ENCODE results near the gene GPR152. TPM values are rescaled to one million over a fixed set of nuclear protein-coding genes. Genes with fewer than 3 reads are reported as not detected.
"Not testable (repeated sequence)": the region's sequence is repeated elsewhere in the genome, so short reads cannot be mapped to it uniquely, and the experiment has no call there.

GPR152 gene
- total RNA-seq, 1 donor from 2014 or later = not detected

GRCh38 chr11:67466962-67467771 lies 14.6 kb upstream of the GPR152 start:
- DNase-seq (ENCODE audit: extremely low read depth, low read depth, low spot score) = no peak

DNA sequence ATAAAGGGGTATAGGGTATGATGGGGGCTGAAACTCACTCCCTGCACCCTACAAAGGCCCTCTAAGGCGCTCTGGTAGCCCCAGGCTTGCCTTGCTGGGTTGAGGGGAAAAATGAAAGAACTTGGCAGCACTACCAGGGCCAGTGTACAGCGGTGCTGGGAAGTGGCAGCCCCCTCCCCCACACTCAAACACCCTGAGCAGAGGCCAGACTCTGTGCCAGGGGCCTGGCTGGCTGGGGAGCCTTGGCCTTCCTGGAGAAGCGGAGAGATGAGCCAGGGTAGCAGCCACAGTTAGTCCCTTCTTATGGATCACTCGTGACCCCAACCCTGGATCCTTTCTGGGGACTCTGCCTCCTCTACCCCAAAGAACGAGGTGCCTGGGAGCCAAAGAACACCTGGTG lies 13.8 kb upstream of the GPR152 start:
- no peak for DNase-seq (ENCODE audit: extremely low read depth, low read depth, low spot score)

- not testable (repeated sequence) for DNase-seq (ENCODE audit: extremely low read depth, low read depth, low spot score)
Observed at GRCh38 chr11:67465530-67465929, 13.0 kb upstream of the GPR152 start.

DNA sequence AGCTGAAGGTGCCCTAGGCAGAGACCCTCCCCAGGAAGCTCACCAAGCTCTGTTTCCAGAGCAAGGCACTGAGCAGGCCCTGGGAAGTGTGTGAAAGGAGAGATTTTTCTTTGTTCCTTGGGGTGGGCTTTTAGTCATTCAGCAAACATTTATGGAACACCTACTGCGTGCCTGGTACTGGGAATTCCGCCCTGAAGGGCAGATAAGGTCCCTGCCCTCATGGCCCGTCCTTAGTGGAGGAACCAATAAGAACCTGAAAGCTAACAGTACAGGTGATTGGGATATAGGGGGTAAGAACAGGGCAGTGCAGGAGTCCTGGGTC lies 12.6 kb upstream of the GPR152 start:
- no peak for DNase-seq (ENCODE audit: extremely low read depth, low read depth, low spot score)

GRCh38 chr11:67464411-67465188 lies 12.1 kb upstream of the GPR152 start:
- DNase-seq (ENCODE audit: extremely low read depth, low read depth, low spot score) = no peak

- no peak for DNase-seq (ENCODE audit: extremely low read depth, low read depth, low spot score)
Observed at GRCh38 chr11:67463680-67464410, 11.3 kb upstream of the GPR152 start.

GRCh38 chr11:67463186-67463585 lies 10.7 kb upstream of the GPR152 start:
- no peak for DNase-seq (ENCODE audit: extremely low read depth, low read depth, low spot score)

DNA sequence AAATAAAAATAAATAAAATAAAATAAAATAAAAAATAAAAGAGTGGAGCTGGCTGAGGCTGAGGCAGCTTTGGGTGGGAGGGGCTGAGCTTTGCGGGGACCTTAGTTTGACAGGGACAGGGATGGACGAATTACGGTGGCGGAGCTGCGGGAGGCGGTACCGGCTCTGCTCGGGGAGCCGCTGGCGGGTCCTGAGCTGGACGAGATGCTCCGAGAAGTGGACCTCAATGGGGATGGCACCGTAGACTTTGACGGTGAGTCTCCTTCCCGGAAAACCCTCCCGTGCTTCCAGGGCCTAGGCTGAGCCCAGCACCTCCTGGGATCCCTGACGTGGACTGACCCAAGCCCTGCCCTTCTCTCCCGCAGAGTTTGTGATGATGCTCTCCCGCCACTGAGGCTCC lies 5.7 kb upstream of the GPR152 start:
- DNase-seq (ENCODE audit: extremely low read depth, low read depth, low spot score) = no peak

DNA sequence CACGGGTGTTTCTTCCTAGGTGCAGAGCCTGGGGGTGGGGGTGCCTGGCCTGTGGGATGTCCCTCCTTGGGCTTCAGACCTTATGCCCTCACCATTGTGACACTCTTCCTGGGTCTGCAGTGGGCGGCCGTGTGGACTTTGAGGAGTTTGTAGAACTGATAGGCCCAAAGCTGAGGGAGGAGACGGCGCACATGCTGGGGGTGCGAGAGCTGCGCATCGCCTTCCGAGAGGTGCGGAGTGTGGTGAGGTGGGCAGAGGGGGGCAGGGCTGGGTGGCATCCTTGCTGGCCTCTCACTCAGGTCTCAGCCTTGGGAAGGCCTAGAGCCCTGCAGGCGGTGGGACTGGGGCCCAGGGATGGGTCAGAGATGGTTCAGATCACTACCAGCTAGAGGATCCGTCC lies 4.9 kb upstream of the GPR152 start:
- no peak for DNase-seq (ENCODE audit: extremely low read depth, low read depth, low spot score)

- DNase-seq (ENCODE audit: extremely low read depth, low read depth, low spot score) = no peak
Observed at GRCh38 chr11:67456068-67456705, 3.7 kb upstream of the GPR152 start.

GRCh38 chr11:67455054-67455453 lies 2.5 kb upstream of the GPR152 start, which contains the start of gene CABP4:
TSS of gene CABP4 (plus strand) at chr11:67455354. CDS start at chr11:67455424, 70 bp downstream.
- no peak for DNase-seq (ENCODE audit: extremely low read depth, low read depth, low spot score)

DNA sequence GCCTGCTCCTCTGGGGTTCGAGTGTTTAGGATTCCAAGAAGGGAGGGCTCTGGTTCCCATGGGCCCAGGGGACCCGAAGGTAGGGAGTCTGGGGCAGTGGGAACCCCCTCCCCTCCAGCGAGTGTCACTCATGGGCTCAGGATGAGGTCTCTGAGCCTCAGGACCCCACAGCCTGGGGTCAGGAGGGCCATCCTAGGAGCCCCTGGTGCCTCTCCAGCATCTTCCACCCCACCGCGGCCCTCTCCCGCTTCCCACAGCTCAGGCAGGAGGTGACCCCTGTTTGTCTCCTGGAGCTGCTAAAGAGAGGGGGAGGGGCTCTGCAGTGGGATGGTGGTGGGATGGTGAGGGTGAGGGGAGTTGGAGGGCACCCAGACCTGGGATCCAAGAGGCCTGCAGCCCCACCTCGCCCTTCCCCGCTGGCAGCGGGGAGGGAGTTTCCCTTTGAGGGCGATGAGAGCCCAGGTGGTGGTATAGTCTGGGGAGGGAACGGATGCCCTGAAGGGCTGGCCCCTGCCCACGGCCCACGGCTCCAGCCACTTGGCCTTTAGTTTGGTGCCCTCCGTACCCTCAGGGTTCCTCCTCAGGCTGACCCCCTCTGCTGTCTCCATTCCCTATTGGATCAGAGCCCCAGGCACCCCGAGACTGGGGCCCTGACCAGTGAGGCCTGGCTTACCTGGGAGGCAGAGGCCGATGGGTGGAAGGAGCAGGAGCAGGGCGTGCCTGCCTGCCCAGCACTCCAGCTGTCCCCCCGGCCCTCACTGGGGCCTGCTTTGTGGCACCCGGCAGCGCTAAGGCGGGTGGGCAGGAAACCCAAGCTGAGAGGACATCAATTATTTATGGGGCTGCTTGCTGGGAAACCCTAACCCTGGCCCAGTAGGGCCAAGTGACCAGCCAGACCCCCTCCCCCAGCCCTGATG lies 1.5 kb upstream of the GPR152 start:
- DNase-seq (ENCODE audit: extremely low read depth, low read depth, low spot score) = no peak

DNA sequence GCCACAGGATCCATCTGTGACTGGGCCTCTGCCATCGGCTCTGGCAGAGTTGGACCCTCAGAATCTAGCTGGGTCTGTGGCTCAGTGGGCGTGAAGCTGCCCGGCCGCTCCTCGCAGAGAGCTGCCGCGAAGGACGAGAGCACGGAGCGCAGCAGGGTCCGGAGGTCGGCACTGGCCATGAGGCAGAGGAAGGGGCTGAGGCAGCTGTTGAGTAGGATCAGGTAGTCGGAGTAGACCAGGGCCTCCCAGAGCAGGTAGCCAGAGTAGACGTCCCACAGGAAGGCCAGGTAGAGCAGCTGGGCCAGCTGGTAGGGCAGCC lies 912 bp downstream of the GPR152 start:
- no peak for DNase-seq (ENCODE audit: extremely low read depth, low read depth, low spot score)

DNA sequence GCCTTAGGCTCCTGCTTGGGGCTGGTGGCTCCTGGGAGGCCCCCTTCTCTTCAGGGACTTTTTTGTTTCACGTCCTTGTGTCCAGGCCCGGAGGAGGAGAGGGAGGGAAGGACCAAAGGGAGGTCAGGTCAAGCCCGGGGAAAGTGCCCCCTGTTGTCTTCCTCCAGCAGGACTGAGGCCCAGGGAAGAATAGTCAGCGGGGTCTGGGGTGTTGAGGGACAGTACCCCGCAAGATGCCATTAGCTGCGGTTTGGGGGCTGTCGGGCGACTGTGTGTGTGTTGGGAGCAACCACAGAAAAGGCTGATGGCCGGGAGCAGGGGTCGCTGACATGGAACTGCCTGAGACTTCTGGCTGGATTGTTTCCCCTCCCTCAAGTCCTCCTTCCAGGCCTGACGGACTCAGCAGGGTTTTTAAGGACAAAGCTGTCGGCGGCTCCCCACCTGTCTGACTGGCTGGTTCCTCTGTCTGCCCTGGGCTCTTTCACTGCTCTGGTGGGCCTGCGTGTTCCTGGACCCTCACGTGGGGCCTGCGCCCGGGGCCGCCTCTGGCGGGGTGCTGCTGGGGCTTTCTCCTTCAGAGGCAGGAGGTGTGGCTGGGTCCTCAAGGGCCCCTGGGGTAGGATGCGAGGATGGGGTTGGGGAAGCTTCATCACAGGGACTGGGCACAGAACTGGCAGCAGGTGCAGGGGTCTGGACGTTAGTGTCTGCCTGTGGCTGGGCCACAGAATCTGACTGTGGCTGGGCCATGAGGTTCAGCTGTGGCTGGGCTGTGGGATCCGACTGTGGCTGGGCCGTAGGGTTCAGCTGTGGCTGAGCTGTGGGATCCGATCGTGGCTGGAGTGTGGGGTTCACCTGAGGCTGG lies 1.5 kb downstream of the GPR152 start:
- no peak for DNase-seq (ENCODE audit: extremely low read depth, low read depth, low spot score)

GRCh38 chr11:67449116-67449844 lies 3.2 kb downstream of the GPR152 start:
- no peak for DNase-seq (ENCODE audit: extremely low read depth, low read depth, low spot score)

DNA sequence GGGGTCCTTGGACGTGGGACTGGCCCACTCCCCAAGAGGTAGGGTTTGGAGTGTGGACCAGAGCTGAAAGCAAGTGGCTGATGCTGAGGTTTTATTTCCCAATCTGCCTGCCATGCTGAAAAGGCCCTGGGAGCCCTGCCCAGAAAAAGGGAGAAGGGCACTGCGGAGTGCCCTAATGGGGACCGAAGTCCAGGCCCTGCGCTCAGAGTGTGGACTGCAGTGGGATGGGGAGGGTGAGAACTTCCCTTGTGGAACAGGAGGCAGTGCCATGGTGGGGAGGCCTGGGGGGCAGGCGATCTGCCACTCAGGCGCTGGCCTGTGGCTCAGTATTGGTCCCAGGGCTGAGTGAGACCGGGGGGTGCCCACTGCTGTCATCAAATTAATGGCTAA lies 4.3 kb downstream of the GPR152 start:
- no peak for DNase-seq (ENCODE audit: extremely low read depth, low read depth, low spot score)

- DNase-seq (ENCODE audit: extremely low read depth, low read depth, low spot score) = no peak
Observed at GRCh38 chr11:67445515-67445914, 7.0 kb downstream of the GPR152 start.
